A673 (cell line): ENCODE measurements around the gene DCANP1. TPM values are rescaled to one million over a fixed set of nuclear protein-coding genes. Genes with fewer than 3 reads are reported as not detected.

ENCODE experiments used
- BruUV-seq: library from RNA; stranded (reverse); fragments of 400-500 nt; replicated peaks from 2 replicates; lab custom pipeline; 2021; lab: Mats Ljungman, UMichigan
- CTCF ChIA-PET: fragments of 300-600 bp; sonication (Branson Sonifier 250); formaldehyde crosslinking; loops from one replicate; lab custom pipeline; 2022; ENCODE audit warnings: antibody characterized with exemption; lab: Charles Lee
- POLR2A ChIA-PET: fragments of 300-600 bp; sonication (Branson Sonifier 250); formaldehyde crosslinking; loops from one replicate; lab custom pipeline; 2022; ENCODE audit warnings: antibody characterized with exemption; ENCODE audit not compliant: low non-redundant PET; lab: Charles Lee
- DNase-seq: peaks from one replicate; pipeline ENCODE4 v3.0.0-alpha.2; 2015; ENCODE audit warnings: low spot score
- H3K27ac ChIP-seq: fragments of 200-600 bp; sonication (generic); 2 replicates; pipeline ENCODE4 v1.5.1; 2016; ENCODE audit warnings: mixed run types, low read depth, mild to moderate bottlenecking, mixed read lengths, antibody characterized with exemption, low read length; ENCODE audit not compliant: poor library complexity, severe bottlenecking
- H3K27me3 ChIP-seq: fragments of 200-600 bp; sonication (generic); replicated peaks from 2 replicates; pipeline ENCODE4 v1.6.1; 2017; ENCODE audit warnings: mixed run types, low read depth, mild to moderate bottlenecking, mixed read lengths, antibody characterized with exemption, low read length; ENCODE audit not compliant: insufficient read depth, poor library complexity
- H3K36me3 ChIP-seq: fragments of 200-600 bp; sonication (generic); 2 replicates; pipeline ENCODE4 v1.6.1; 2016; ENCODE audit warnings: mixed run types, mild to moderate bottlenecking, mixed read lengths, antibody characterized with exemption, low read length; ENCODE audit not compliant: insufficient read depth, poor library complexity, severe bottlenecking
- H3K4me1 ChIP-seq: fragments of 200-600 bp; sonication (generic); 2 replicates; pipeline ENCODE4 v1.6.1; 2017; ENCODE audit warnings: mixed run types, mild to moderate bottlenecking, mixed read lengths, antibody characterized with exemption, low read length; ENCODE audit not compliant: insufficient read depth, poor library complexity, severe bottlenecking
- H3K4me3 ChIP-seq: fragments of 200-600 bp; sonication (generic); 2 replicates; pipeline ENCODE4 v1.5.1; 2016; ENCODE audit warnings: low read depth, mixed run types, mild to moderate bottlenecking, mixed read lengths, low read length; ENCODE audit not compliant: poor library complexity, severe bottlenecking
- H3K9me3 ChIP-seq: fragments of 200-600 bp; sonication (generic); 2 replicates; pipeline ENCODE4 v1.6.1; 2016; ENCODE audit warnings: mixed run types, low read depth, mild to moderate bottlenecking, mixed read lengths, antibody characterized with exemption, low read length; ENCODE audit not compliant: poor library complexity, severe bottlenecking
- EZH2 ChIP-seq: fragments of 200-600 bp; sonication (generic); IDR thresholded peaks from 2 replicates; pipeline ENCODE4 v1.6.1; 2017; ENCODE audit warnings: borderline replicate concordance, low read depth, mild to moderate bottlenecking, mixed read lengths, antibody characterized with exemption, low read length; ENCODE audit not compliant: poor library complexity, severe bottlenecking
- intact Hi-C: fragments of 100-400 bp; cut with micrococcal nuclease; formaldehyde crosslinking; loops from one replicate; pipeline ENCODE4 v1.10.0; 2022; ENCODE audit not compliant: unreplicated experiment
- total RNA-seq: library from RNA; stranded (reverse); gene quantifications from 2 replicates; pipeline ENCODE4 v1.2.3, GENCODE V29; 2021
- TF ChIP-seq, protein P1 (sequence below): fragments of 300-800, 200-600 bp; sonication (generic); conservative IDR thresholded peaks from 2 replicates; pipeline ENCODE4 v1.5.1; 2017; ENCODE audit warnings: low read depth, mild to moderate bottlenecking, antibody characterized with exemption, low read length, moderate library complexity, mixed read lengths

Gene DCANP1
- total RNA-seq, 1 experiment from 2014 or later = not detected

- H3K27ac ChIP-seq = no peak overlapping the region
- no peaks in the 10 kb centered on the region for H3K9me3 ChIP-seq
- no peak overlapping the region for H3K4me3 ChIP-seq
- intact Hi-C loops = no loop called here
- ChIA-PET POLR2A (no interaction called here), CTCF (interaction anchor here (0.7 kb wide), 1 partner anchor 74 kb away, joined by 6 read pairs; no protein-coding TSS in a partner anchor)
- BruUV-seq = no TSS peak
- no peaks in the 10 kb centered on the region for H3K4me1 ChIP-seq
- no peak for TF ChIP-seq EZH2
- TF ChIP-seq, protein P1, sequence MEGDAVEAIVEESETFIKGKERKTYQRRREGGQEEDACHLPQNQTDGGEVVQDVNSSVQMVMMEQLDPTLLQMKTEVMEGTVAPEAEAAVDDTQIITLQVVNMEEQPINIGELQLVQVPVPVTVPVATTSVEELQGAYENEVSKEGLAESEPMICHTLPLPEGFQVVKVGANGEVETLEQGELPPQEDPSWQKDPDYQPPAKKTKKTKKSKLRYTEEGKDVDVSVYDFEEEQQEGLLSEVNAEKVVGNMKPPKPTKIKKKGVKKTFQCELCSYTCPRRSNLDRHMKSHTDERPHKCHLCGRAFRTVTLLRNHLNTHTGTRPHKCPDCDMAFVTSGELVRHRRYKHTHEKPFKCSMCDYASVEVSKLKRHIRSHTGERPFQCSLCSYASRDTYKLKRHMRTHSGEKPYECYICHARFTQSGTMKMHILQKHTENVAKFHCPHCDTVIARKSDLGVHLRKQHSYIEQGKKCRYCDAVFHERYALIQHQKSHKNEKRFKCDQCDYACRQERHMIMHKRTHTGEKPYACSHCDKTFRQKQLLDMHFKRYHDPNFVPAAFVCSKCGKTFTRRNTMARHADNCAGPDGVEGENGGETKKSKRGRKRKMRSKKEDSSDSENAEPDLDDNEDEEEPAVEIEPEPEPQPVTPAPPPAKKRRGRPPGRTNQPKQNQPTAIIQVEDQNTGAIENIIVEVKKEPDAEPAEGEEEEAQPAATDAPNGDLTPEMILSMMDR = no peak
- H3K27me3 ChIP-seq = peaks cover 2% of the 10 kb centered on the region
- H3K36me3 ChIP-seq = no peaks in the 10 kb centered on the region
- DNase-seq = no peak
These were observed 33.4 kb upstream of the DCANP1 start for GRCh38 chr5:135480511-135480910.

GRCh38 chr5:135478938-135479337, 31.8 kb upstream of the DCANP1 start:
- Histone ChIP-seq H3K36me3 (no peaks in the 10 kb centered on the region), H3K4me3 (no peak overlapping the region), H3K27ac (no peak overlapping the region), H3K4me1 (no peaks in the 10 kb centered on the region), H3K9me3 (no peaks in the 10 kb centered on the region), H3K27me3 (peaks cover 14% of the 10 kb centered on the region)
- TF ChIP-seq, protein P1 = no peak
- no peak for TF ChIP-seq EZH2
- DNase-seq = no peak
- no TSS peak for BruUV-seq
- POLR2A ChIA-PET = no interaction called here
- intact Hi-C loops = no loop called here
- CTCF ChIA-PET = no interaction called here

GRCh38 chr5:135477613-135478066, 30.5 kb upstream of the DCANP1 start:
- Histone ChIP-seq H3K4me1 (no peaks in the 10 kb centered on the region), H3K27me3 (peaks cover 22% of the 10 kb centered on the region), H3K4me3 (no peak overlapping the region), H3K36me3 (no peaks in the 10 kb centered on the region), H3K27ac (no peak overlapping the region), H3K9me3 (no peaks in the 10 kb centered on the region)
- POLR2A ChIA-PET = no interaction called here
- no TSS peak for BruUV-seq
- intact Hi-C loops = no loop called here
- no peak for DNase-seq
- CTCF ChIA-PET = interaction anchor here (0.8 kb wide), 1 partner anchor 80 kb away, joined by 3 read pairs; no protein-coding TSS in a partner anchor
- TF ChIP-seq, protein P1 = no peak
- TF ChIP-seq EZH2 = no peak
